HCT116 (cell line): ENCODE data around the gene RHPN2. TPM values are rescaled to one million over a fixed set of nuclear protein-coding genes. Genes with fewer than 3 reads are reported as not detected.

Experiments
- ATAC-seq: fragments of 200-7000 bp; cut with Tn5 transposase; 2 replicates; pipeline ENCODE4 v1.9.1; 2020; ENCODE audit warnings: mild to moderate bottlenecking, moderate library complexity
- BruUV-seq: library from RNA; stranded (reverse); fragments of 400-500 nt; replicated peaks from 2 replicates; lab custom pipeline; 2021; lab: Mats Ljungman, UMichigan
- CTCF ChIA-PET: fragments of 300-600 bp; sonication (Branson Sonifier 250); formaldehyde crosslinking; loops from one replicate; lab custom pipeline; 2021; ENCODE audit warnings: antibody characterized with exemption; lab: Charles Lee
- POLR2A ChIA-PET: fragments of 300-600, 350-600 bp; sonication (Branson Sonifier 250); formaldehyde crosslinking; loops from one replicate; lab custom pipeline; 2021; ENCODE audit warnings: antibody characterized with exemption; lab: Charles Lee
- RAD21 ChIA-PET, 2 experiments: fragments of 300-600 bp; sonication (Branson Sonifier 250); formaldehyde crosslinking; loops; one replicate each; lab custom pipeline; 2023; ENCODE audit warnings: low total read pairs in 2 of 2; ENCODE audit not compliant: uncharacterized antibody in 2 of 2, unreplicated experiment in 2 of 2, low non-redundant PET in 1 of 2; lab: Charles Lee
- DNase-seq: peaks from one replicate; pipeline ENCODE4 v3.0.0-alpha.2; 2010; ENCODE audit warnings: low read depth, low spot score
- H2AFZ ChIP-seq: fragments of 200-600 bp; shearing (Covaris generic), sonication (generic); 2 replicates; pipeline ENCODE4 v1.6.1; 2017; ENCODE audit warnings: low read depth, mixed run types, mixed read lengths, antibody characterized with exemption, low read length; ENCODE audit not compliant: poor library complexity, severe bottlenecking
- H3K27ac ChIP-seq: 2 replicates; pipeline ENCODE4 v1.5.1; 2012; ENCODE audit warnings: low read depth, low read length
- H3K27me3 ChIP-seq: fragments of 200-600 bp; sonication (generic); 2 replicates; pipeline ENCODE4 v1.6.1; 2016; ENCODE audit warnings: mixed run types, low read length, mixed read lengths; ENCODE audit not compliant: insufficient read depth
- H3K36me3 ChIP-seq, 2 experiments: fragments of 200-500 bp in 1 of 2; fragments of 200-600 bp in 1 of 2; sonication (Bioruptor generic) in 1 of 2; sonication (generic) in 1 of 2; 2 replicates each; pipeline versions ENCODE4 v1.5.1 to v1.6.1; 2014 to 2016; ENCODE audit warnings: low read length in 2 of 2, inconsistent platforms in 1 of 2, mixed read lengths in 1 of 2, mixed run types in 1 of 2; ENCODE audit not compliant: insufficient read depth in 2 of 2, control insufficient read depth in 1 of 2
- H3K4me1 ChIP-seq, 2 experiments: fragments of 200-600 bp in 1 of 2; sonication (generic) in 1 of 2; 2 replicates each; pipeline versions ENCODE4 v1.5.1 to v1.6.1; 2012 to 2017; ENCODE audit warnings: low read length in 2 of 2, inconsistent platforms in 1 of 2, mild to moderate bottlenecking in 1 of 2, mixed read lengths in 1 of 2, mixed run types in 1 of 2, moderate library complexity in 1 of 2; ENCODE audit not compliant: insufficient read depth in 2 of 2, control insufficient read depth in 1 of 2
- H3K4me2 ChIP-seq: fragments of 200-600 bp; sonication (generic); 2 replicates; pipeline ENCODE4 v1.6.1; 2017; ENCODE audit warnings: mixed run types, low read length, mixed read lengths
- H3K4me3 ChIP-seq, 2 experiments: fragments of 200-600 bp in 1 of 2; sonication (generic) in 1 of 2; replicated peaks in 1 of 2; 2 replicates each; pipeline ENCODE4 v1.5.1; 2011 to 2016; ENCODE audit warnings: low read length in 2 of 2, control low read depth in 1 of 2, low read depth in 1 of 2, mild to moderate bottlenecking in 1 of 2, mixed read lengths in 1 of 2, mixed run types in 1 of 2
- H3K79me2 ChIP-seq: fragments of 200-600 bp; sonication (generic); 2 replicates; pipeline ENCODE4 v1.6.1; 2017; ENCODE audit warnings: mild to moderate bottlenecking, mixed run types, low read length, moderate library complexity, mixed read lengths; ENCODE audit not compliant: insufficient read depth
- H3K9ac ChIP-seq: fragments of 200-600 bp; sonication (generic); 2 replicates; pipeline ENCODE4 v1.6.1; 2016; ENCODE audit warnings: low read length, mixed read lengths
- H3K9me2 ChIP-seq: fragments of 200-600 bp; sonication (generic), shearing (Covaris generic); 2 replicates; pipeline ENCODE4 v1.6.1; 2017; ENCODE audit warnings: mixed run types, mild to moderate bottlenecking, moderate library complexity; ENCODE audit not compliant: insufficient read depth
- H3K9me3 ChIP-seq, 2 experiments: fragments of 200-500 bp in 1 of 2; fragments of 200-600 bp in 1 of 2; sonication (Bioruptor generic) in 1 of 2; sonication (generic) in 1 of 2; 2 replicates each; pipeline ENCODE4 v1.6.1; 2014 to 2017; ENCODE audit warnings: low read length in 2 of 2, mixed read lengths in 2 of 2, inconsistent platforms in 1 of 2, low read depth in 1 of 2, mild to moderate bottlenecking in 1 of 2, mixed run types in 1 of 2, moderate library complexity in 1 of 2; ENCODE audit not compliant: control insufficient read depth in 1 of 2, insufficient read depth in 1 of 2
- H4K20me1 ChIP-seq: fragments of 200-600 bp; sonication (generic), shearing (Covaris generic); 2 replicates; pipeline ENCODE4 v1.6.1; 2017; ENCODE audit warnings: mixed run types, mild to moderate bottlenecking, moderate library complexity; ENCODE audit not compliant: insufficient read depth
- ATF3 ChIP-seq: IDR thresholded peaks from 2 replicates; pipeline ENCODE4 v1.6.1; 2012
- CBX3 ChIP-seq: IDR thresholded peaks from 2 replicates; pipeline ENCODE4 v1.6.1; 2012; ENCODE audit warnings: low read depth
- EGR1 ChIP-seq: IDR thresholded peaks from 2 replicates; pipeline ENCODE4 v1.6.1; 2012; ENCODE audit warnings: low read depth
- ELF1 ChIP-seq: IDR thresholded peaks from 2 replicates; pipeline ENCODE4 v1.6.1; 2012; ENCODE audit warnings: low read depth, borderline replicate concordance
- MAX ChIP-seq: IDR thresholded peaks from 2 replicates; pipeline ENCODE4 v1.6.1; 2012
- POLR2A ChIP-seq: IDR thresholded peaks from 2 replicates; pipeline ENCODE4 v1.7.0; 2011; ENCODE audit warnings: borderline replicate concordance; ENCODE audit not compliant: insufficient read depth, insufficient read length; ENCODE audit errors: extremely low read depth
- POLR2AphosphoS5 ChIP-seq: IDR thresholded peaks from 2 replicates; pipeline ENCODE4 v1.6.1; 2011; ENCODE audit warnings: mild to moderate bottlenecking, low read depth, low read length, moderate library complexity
- RAD21 ChIP-seq: IDR thresholded peaks from 2 replicates; pipeline ENCODE4 v1.6.1; 2012; ENCODE audit warnings: low read depth, mild to moderate bottlenecking
- SIN3A ChIP-seq: IDR thresholded peaks from 2 replicates; pipeline ENCODE4 v1.6.1; 2012; ENCODE audit warnings: low read depth
- SP1 ChIP-seq: IDR thresholded peaks from 2 replicates; pipeline ENCODE4 v1.6.1; 2012; ENCODE audit warnings: low read depth
- SRF ChIP-seq: IDR thresholded peaks from 2 replicates; pipeline ENCODE4 v1.6.1; 2012; ENCODE audit warnings: low read depth
- TCF7L2 ChIP-seq: IDR thresholded peaks from 2 replicates; pipeline ENCODE4 v1.7.0; 2011; ENCODE audit warnings: borderline replicate concordance, inconsistent platforms; ENCODE audit not compliant: insufficient read depth, insufficient read length; ENCODE audit errors: extremely low read depth
- YY1 ChIP-seq: IDR thresholded peaks from 2 replicates; pipeline ENCODE4 v1.6.1; 2011; ENCODE audit warnings: low read length, low read depth, moderate library complexity, mild to moderate bottlenecking; ENCODE audit not compliant: insufficient replicate concordance; ENCODE audit errors: extremely low read depth
- ZBTB33 ChIP-seq: IDR thresholded peaks from 2 replicates; pipeline ENCODE4 v1.6.1; 2011; ENCODE audit warnings: mild to moderate bottlenecking, low read length, moderate library complexity; ENCODE audit not compliant: insufficient replicate concordance; ENCODE audit errors: extremely low read depth
- ZNF274 ChIP-seq: fragments of 200-500 bp; sonication (Bioruptor generic); IDR thresholded peaks from 2 replicates; pipeline ENCODE4 v1.6.1; 2014; ENCODE audit warnings: mild to moderate bottlenecking, low read depth, low read length, inconsistent platforms
- intact Hi-C: fragments of 100-400 bp; cut with micrococcal nuclease; formaldehyde crosslinking; loops from 2 replicates; pipeline ENCODE4 v1.10.0; 2022
- total RNA-seq: library from RNA; stranded (reverse); gene quantifications from one replicate; pipeline ENCODE4 v1.2.1, GENCODE V29; 2021; ENCODE audit not compliant: unreplicated experiment

RHPN2 gene
- total RNA-seq, 1 experiment from 2014 or later: 33.3 TPM

- intact Hi-C loops: no loop called here
- Histone ChIP-seq H3K27ac (no peak overlapping the region), H3K27me3 (no peaks in the 10 kb centered on the region), H3K9me3 (no peaks in the 10 kb centered on the region), H3K36me3 (peaks cover 0 to 2% of the 10 kb centered on the region in 2 experiments; a peak in 1 of 4 replicates), H3K4me2 (no peak overlapping the region), H3K9ac (no peak overlapping the region), H3K9me2 (no peaks in the 10 kb centered on the region), H3K79me2 (no peaks in the 10 kb centered on the region), H3K4me3 (no peak overlapping the region), H3K4me1 (no peaks in the 10 kb centered on the region), H2AFZ (no peak overlapping the region), H4K20me1 (no peaks in the 10 kb centered on the region)
- ATAC-seq (no peak), DNase-seq (no peak)
- RAD21 ChIA-PET: no interaction called here
- BruUV-seq: no TSS peak
- POLR2A ChIA-PET: no interaction called here
- TF ChIP-seq POLR2A: no peak
- no peak for TF ChIP-seq EGR1
- no peak for TF ChIP-seq MAX
- TF ChIP-seq ZNF274: no peak
- TF ChIP-seq POLR2AphosphoS5: no peak
- no peak for TF ChIP-seq ATF3
- TF ChIP-seq ELF1: no peak
- no peak for TF ChIP-seq TCF7L2
- no peak for TF ChIP-seq YY1
- TF ChIP-seq SRF: no peak
- TF ChIP-seq SIN3A: no peak
- no peak for TF ChIP-seq RAD21
- CTCF ChIA-PET: no interaction called here
These were observed 131.1 kb downstream of the RHPN2 start for GRCh38 chr19:32933571-32933970.

- ChIA-PET RAD21 (no interaction called here), POLR2A (no interaction called here), CTCF (no interaction called here)
- peaks cover 0 to 2% of the 10 kb centered on the region in 2 experiments; a peak in 1 of 4 replicates for H3K36me3 ChIP-seq
- no peaks in the 10 kb centered on the region for H3K4me1 ChIP-seq
- H3K27me3 ChIP-seq: no peaks in the 10 kb centered on the region
- no peak overlapping the region for H3K4me3 ChIP-seq
- no peak overlapping the region for H2AFZ ChIP-seq
- H3K4me2 ChIP-seq: no peak overlapping the region
- intact Hi-C loops: no loop called here
- no TSS peak for BruUV-seq
- DNase-seq (no peak), ATAC-seq (no peak)
- TF ChIP-seq CBX3 (no peak), SP1 (no peak), SIN3A (no peak), EGR1 (no peak), ATF3 (no peak), SRF (no peak), ZBTB33 (no peak)
- no peak overlapping the region for H3K27ac ChIP-seq
- H3K9ac ChIP-seq: no peak overlapping the region
- no peaks in the 10 kb centered on the region for H3K9me2 ChIP-seq
- no peaks in the 10 kb centered on the region for H4K20me1 ChIP-seq
- H3K79me2 ChIP-seq: no peaks in the 10 kb centered on the region
- H3K9me3 ChIP-seq: no peaks in the 10 kb centered on the region
These were observed 134.1 kb downstream of the RHPN2 start for GRCh38 chr19:32930567-32930966.
